HG03469 (cell line): Measurements from ENCODE around the gene KLHDC9.
"Not testable (repeated sequence)": the region's sequence is repeated elsewhere in the genome, so short reads cannot be mapped to it uniquely, and the experiment has no call there.

Experiments used
- ATAC-seq: cut with Tn5 transposase; IDR thresholded peaks from one replicate; pipeline ENCODE4 v1.9.1; 2021; ENCODE audit warnings: mild to moderate bottlenecking, moderate library complexity, moderate number of reproducible peaks; ENCODE audit not compliant: unreplicated experiment

KLHDC9 gene, protein sequence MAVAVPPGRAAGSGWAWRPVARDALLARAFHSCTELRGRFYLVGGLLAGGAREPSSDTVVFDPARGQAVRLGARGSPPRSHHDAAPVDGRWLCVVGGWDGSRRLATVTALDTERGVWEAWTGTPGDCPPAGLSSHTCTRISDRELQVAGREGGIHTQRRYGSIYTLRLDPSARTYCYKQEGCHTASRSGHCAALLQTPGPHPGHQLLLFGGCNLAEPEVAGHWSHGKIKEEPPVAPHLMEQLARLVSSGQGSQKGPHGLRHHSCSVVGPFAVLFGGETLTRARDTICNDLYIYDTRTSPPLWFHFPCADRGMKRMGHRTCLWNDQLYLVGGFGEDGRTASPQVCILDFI

DNA sequence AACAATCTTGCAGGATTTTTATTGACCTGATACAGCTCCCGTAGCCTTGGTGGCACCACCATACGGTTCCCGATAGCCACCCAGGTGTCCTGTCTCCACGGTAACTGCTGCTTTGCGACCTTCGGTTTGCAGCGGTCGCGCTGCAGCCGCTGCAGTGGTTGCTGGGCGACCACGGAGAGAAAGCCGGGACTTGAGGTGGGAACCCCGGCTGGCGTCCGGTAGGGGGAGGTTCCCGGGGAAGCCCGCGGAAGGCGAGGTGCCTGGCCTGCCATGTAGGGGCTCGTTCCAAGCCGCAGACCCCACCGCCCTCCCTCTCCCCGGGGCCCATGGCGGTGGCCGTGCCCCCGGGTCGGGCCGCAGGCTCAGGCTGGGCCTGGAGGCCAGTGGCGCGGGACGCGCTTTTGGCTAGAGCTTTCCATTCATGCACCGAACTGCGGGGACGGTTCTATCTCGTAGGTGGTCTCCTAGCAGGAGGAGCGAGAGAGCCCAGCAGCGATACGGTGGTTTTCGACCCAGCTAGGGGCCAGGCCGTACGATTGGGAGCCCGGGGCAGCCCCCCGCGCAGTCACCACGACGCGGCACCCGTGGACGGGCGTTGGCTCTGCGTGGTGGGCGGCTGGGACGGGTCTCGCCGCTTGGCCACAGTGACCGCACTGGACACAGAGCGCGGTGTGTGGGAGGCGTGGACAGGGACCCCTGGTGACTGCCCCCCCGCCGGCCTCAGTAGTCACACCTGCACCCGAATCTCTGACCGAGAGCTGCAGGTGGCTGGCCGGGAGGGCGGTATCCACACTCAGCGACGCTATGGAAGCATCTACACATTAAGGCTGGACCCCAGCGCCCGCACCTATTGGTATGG, at the start of gene KLHDC9:
Gene KLHDC9, plus strand, starts transcription at position 152 of the 859 bp plus-strand sequence. Its CDS starts 175 bp downstream, at position 327.
- peak; percentile 53 for ATAC-seq

DNA sequence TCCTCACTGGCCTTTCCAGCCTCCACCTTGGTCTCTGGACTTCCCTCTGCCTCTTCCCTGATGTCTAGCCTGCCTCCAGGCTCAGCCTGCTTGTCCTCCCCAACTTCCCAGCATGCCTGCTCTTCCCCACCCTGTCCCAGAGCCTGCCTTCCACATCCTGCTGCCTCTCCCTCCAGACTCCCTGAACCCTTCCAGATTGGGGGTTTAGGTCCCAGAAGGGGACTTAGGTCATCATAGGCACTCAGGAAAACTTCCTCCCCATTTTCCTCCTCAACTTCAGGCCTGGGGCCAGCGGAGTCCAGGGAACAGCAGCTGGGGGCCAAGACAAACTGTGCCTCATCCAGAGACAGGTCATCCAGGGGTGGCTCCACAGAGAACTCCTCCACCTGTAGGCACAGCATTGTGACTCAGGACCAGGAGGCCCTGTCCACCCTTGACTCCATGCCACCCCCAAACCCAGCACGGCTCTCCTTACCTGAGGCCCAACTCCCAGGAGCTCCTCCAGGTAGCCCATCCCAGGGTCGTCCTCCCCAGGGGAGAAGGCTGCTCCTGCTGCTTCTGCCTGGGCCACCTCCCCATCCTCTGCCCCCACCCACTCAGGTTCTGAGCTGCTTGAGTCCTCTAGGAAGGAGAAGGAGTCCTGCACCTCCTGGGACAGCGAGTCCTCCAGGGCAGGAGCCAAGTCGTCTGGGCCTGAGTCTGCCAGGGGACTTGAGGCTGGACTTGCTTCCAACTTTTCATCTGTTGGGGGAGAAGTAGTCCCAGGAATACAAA, 49.0 kb upstream of the KLHDC9 start:
- no peak for ATAC-seq

DNA sequence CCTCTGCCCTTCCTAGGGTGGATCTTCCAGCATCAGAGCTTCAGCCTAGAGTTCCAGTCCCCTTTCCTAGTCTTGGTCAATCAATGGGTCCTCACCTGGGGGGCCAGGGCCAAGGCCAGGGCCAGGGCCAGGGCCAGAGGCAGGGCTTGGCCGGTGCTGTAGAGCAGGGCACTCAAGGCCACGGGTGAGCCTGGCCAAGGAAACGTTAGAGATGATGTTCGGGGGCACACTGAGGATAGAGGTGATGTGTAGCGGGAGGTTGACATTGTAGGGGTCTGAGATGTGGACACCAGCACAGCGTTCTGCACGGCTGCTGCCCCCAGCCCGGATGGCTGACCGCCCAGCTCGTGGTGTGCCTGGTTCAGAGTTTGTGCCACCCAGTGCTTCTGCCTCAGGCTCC, 46.9 kb upstream of the KLHDC9 start:
- no peak for ATAC-seq

DNA sequence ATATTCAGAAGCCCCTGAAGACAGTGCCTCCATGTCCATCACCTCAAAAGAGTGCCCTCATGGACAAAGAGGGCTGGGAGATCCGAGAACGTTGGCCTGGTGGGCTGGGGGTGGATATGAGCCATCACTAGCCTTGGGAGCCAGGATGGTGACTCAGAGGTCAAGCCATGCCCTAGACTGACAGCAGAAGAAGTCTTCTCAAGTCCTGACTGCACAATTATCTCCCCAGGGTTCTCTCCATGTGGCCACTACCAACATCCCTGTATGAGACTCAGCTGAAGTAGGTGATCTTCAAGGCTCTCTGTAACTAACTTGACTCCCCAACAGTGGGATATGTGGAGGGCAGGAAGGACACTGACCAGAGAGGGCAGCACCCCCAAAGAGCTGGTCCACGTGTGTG, 45.3 kb upstream of the KLHDC9 start:
- no peak for ATAC-seq

DNA sequence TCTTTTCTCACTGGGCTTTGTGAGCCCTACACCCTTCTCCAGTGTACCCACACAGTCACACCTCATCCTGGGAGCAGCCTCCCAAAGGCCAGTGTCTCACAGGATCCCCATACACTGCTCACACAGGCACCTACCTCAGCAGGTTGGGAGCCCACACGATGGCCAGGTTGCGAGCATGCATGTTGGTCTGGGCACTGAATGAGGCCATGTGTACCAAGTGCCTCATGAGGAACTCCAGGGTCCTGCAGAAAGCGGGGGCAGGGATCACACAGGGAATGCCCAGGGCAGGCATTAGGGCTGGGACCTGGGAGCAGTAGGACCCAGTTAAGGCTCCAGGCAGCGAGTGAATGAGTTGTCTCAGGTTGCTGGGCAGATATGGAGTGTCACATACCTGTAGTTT, 43.9 kb upstream of the KLHDC9 start:
- ATAC-seq = no peak

DNA sequence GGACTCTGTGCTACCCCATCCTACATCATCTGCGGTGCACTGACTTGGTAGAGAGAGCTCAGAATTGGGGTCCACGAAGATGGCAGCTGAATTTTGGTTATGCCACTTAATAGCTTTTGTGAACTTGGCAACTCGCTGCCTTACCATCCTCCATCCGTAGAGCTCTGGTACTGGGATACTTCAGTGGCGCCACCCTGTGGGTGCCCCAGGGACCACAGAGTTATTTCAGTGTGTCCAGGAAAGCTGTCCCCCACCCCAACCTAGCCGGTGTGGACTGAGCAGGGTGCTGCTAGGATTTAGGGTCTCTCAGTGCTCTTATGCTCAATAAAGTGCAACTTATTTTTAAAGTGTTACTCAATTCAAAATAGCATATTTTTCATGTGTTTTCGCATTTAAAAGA, 43.4 kb upstream of the KLHDC9 start:
- ATAC-seq = no peak

DNA sequence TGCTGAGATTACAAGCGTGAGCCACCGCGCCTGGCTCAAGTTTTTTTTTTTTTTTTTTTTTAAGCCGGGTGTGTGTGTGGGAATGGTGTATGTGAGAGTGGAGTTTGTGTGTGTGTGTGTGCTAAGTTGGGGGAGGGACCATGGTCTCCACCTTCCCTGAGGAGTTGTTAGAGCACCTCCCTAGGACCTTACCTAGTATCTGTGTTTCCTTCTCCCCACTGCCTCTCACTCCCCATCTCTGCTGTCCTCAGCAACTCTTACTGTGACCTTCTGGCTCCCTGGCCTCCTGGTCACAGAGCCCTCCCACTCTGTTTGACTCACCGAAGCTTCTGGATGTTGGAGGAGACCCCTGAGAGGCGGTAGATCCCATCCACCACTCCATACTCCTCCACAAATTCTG, 38.9 kb upstream of the KLHDC9 start:
- ATAC-seq = no peak

DNA sequence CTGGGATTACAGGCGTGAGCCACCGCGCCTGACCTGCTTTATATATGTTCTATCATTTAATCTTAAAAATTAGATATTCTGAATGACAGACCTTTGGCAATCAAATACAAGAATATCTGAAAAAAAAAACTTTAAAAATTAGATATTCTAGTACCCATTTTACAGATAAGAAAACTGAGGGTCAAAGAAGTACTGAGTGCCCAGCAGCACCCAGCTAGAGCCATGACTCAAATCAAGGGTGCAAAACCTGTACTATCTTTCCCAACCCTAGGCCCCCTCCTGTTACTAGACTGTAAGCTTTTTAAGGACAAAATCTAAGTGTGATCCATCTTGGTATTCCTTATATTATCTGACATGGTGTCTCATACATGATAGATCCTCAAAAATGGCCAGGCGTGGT, 36.7 kb upstream of the KLHDC9 start:
- no peak for ATAC-seq

DNA sequence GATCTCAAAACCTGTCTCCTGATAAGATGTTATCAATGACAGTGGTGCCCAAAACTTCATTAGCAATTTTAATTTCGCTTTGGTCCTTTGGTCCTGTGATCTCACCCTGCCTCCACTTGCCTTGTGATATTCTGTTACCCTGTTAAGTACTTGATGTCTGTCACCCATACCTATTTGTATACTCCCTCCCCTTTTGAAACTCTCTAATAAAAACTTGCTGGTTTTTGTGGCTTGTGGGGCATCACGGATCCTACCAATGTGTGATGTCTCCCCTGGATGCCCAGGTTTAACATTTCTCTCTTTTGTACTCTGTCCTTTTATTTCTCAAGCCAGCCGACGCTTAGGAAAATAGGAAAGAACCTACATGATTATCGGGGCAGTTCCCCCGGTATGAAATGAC, 34.2 kb upstream of the KLHDC9 start:
- ATAC-seq = not testable (repeated sequence)

DNA sequence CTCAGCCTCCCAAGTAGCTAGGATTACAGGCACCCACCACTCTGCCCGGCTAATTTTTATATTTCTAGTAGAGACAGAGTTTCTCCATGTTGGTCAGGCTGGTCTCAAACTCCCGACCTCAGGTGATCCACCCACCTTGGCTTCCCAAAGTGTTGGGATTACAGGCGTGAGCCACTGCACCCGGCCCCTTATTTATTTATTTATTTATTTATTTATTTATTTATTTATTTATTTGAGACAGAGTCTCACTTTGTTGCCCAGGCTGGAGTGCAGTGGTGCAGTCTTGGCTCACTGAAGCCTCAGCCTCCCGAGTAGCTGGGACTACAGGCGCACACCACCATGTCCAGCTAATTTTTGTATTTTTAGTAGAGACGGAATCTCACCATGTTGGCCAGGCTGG, 32.5 kb upstream of the KLHDC9 start:
- not testable (repeated sequence) for ATAC-seq

DNA sequence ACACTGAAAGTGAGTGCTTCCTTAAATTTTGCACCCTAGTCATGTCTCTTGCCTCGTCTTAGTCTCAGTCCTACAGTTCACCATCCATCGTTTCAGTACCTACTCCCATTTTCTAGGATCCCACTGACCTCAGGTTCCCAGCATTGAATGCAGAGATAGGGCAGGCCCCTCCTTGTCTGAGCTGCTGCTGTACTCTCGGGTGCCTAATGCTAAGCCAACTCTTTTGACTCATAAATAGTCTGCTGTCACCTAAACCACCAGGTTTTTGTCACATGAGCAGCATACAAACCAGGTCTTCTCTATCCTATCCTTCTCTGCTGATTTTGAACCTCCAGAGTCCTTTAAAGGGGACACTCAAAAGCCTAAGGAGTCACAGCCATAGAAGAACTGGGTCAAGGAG, 31.5 kb upstream of the KLHDC9 start:
- ATAC-seq = no peak

DNA sequence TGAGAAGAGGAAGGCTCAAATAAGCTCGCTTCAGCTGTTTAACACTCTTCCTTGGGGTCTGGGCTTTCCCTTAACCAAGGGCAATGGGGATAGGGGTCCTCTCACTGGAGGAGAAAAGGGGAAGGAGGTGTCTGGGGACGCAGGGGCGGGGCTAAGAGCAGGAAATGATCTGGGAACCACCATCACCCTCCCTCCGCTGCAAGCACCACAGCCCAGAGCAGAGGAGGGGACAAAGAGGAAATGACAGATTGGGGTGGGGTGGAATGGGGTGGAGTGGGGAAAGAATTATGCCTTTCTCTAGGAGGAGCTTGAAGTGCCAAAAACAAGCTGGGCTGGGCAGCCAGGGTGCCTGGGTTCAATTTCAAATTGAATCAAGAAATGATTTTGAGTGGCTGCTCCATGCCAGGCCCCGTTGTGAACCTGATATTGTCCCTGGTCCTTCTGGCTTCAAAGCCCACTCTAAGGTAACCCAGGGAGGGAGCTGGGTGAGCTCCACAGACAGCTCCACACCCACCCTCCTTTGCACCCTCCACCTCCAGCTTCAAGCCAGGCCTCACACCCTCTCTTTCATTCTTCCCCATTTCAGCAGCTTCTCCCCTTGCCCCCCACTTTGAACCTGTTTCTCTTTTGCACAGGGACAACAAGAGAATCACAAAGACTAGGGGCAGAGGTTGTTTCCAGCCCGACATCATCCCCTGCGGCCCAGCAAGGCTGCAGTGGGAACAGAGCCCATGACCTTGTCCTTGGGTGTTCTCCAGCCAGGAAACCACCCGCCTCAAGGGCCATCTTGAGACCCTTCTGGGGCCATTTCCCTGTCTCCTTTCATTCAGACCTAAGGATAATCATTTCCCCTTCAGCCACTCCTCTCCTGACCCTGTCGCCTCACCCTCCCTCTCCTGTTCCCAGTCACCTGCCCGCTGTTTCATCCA, 29.6 kb upstream of the KLHDC9 start:
- ATAC-seq = no peak

DNA sequence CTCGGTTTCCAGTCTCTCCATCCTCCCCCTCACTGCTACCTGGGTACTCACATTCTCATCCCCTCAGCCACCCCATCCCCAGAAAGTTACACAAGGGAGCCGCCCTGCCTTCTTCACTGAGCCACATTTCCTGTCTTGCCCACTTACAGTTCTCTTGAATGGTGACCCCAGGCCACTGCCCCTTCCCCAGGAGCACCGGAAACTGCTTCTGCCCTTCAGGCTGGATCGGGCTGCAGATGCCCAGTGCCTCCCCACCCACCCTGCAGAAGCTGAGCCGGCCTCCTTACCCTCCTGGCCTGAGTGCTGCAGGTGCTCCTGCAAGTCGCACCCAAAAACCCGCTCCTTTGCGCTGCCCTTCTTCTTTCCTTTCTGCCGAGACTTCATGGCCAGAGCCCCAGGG, 28.9 kb upstream of the KLHDC9 start:
- no peak for ATAC-seq

DNA sequence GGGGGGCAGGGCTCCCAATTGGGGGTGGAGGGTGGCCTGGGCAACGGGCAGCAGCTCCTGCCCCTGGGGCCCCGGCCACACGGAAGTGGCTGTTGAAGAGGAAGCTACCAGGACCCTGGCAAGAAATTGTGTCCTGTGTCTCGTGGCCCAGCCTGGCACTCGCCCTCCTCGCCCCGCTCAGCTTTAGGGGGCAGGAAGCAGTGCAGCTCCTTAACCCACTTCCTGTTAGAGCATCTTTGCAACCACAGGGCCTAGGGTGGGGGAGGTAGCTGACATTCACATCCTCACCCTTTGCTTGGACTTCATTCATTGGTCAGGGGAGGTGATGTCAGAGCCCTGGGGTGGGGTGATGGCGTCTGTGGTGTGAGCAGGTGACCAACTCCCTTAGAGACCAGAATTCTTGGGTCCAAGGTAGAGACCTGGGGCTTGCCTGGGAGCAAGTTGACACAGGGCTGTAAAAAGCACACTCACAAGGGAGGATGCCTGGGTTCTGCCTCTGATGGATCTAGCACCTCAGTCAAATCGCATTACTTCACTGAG, 28.4 kb upstream of the KLHDC9 start, which contains the start of gene ARHGAP30:
Gene ARHGAP30, minus strand, starts transcription at position 161 of the 540 bp plus-strand sequence. CDS start 267 bp downstream, outside the sequence.
- peak; percentile 68 for ATAC-seq

DNA sequence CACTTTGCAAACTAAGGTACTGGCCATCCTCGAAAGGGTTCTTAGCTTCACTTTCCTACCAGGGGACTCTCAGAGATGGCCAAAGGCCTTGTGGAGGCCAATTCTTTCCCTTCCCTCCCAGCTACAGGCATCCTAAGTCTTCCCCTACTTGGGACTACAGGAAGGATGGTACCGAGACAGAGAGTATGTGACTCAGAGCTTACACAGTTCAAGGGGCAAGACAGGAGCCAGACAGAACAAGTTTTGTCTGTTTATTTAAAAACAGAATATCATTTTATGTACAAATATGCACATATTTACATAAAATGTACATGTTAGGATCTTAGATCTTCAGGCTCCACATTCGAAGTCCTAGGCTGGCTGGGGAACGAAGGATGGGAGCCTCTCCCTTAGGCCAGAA, 27.4 kb upstream of the KLHDC9 start:
- ATAC-seq = no peak

DNA sequence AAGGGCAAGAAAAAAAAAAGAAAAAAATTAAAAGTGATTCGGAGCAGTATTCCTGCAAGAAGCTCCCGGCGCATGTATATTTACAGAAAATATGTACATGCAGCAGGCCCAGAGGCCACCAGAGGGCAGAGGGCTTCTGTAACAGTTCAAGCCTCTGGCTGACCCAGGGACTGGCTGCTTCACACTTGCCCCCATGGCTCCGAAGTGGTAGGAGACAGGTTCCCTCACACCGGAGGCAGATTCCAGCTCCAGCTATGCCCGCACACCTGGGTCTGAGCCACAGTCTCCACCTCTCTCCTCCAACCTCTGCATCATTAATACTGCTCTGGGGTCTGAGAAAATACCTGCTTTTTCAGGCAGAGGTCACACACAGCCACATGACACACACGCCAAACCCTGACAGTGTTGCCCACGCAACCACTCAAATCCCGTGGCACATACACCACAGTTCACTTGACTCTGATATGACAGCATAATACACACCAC, 26.2 kb upstream of the KLHDC9 start:
- ATAC-seq = no peak

DNA sequence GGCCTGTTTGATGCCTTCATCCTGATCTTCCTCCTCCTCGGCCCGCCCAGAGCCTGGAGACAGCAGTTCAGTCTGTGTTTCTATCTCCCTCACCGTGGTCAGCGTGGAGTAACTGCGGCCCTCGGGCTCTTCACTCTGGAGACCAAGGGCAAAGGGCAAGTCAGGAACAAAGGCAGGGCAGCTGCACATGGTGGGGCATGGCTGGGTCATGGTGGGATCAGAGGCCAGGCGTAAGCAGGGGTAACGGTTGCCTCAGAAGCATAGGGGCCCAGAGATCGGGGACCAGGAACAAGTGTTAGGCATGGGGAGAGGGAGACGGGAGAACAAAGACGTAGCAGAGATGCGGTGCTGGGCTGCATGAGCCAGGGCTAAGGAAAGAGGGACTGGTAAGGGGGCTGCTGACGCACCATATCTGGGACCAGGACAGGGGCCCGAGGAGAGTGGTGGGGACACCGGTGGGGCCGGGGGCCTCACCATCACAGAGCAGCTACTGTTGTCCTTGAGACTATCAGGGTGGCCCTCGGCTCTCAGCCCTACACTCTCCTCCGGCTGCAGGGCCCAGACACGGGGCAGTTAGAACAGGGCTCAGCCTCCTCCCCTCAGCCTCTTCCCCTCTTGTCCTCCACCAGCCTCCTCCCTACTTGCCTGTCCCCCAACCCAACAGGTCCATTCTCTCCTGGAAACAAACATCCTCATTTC, 25.3 kb upstream of the KLHDC9 start:
- ATAC-seq = no peak

DNA sequence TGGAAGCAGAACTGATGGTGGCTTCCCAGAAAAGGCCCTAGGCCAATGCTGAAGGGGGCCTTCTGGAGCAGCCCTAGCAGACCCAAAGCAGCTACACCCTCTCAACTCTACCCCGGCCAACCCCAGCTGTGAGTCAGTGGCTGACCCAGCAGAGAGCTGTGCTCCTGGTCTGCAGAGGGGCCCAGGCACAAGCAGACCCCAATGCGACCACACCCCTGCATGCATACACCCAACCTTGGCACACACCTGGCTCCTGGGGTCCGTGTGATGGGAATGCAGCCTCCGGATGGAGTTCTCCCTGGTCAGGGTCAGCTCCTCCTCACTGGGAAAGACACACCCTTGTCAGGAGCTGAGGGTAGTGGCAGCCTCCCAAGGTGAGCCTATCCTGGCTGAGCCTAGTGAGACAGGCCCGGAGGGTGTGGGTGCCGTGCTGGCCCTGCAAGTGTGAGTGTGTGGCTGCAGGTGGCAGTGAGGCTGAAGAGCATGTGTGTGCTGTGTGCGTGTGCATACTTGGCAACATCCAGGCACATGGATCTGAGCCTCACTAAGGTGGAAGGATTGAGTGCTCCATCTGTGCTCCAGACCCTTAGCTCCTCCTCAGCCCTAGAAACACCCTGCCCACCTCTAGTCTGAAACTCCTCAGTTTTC, 24.6 kb upstream of the KLHDC9 start:
- ATAC-seq = no peak
